ENCODE data around the gene KCNK18.
A peak's percentile ranks its signal among the peaks of the same experiment; 100 is the strongest.

DNA sequence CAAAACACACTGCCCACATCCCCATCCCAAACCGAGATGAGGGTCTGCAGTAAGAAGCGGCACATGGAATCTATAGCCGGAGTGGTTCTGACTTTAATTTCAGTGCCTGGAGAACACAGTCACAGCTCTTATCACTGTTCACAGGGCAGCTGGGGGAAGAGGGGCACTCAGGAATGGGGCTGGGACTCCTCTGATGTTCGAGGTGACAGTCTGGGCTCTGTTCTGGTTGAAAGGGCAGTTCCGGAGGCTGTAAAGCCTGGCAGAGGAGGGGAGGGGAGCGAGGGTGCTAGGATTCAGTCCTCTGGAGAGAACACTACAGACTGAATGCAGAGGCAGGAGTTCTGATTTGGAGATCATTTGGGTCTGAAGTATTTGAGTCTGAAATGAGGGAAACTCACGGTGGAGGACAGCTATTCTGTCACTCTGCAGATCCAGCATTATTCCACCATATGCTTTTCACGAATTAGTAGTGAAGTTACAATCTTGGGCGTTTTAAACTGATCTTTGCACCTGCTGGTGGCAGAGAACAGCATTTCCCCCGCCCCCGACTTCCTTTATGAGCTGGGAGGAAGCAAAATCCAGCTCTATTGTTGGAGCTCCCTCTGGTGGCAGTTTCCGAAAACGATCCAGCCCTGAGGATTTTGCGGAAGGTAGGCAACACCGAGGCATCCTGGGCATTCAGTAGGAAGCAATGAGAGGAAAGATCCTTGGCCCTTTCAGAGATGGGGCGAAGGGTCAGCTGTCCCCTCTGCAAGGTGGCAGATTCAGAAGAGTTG lies 22.7 kb upstream of the KCNK18 start:
- TF ChIP-seq, protein P1, sequence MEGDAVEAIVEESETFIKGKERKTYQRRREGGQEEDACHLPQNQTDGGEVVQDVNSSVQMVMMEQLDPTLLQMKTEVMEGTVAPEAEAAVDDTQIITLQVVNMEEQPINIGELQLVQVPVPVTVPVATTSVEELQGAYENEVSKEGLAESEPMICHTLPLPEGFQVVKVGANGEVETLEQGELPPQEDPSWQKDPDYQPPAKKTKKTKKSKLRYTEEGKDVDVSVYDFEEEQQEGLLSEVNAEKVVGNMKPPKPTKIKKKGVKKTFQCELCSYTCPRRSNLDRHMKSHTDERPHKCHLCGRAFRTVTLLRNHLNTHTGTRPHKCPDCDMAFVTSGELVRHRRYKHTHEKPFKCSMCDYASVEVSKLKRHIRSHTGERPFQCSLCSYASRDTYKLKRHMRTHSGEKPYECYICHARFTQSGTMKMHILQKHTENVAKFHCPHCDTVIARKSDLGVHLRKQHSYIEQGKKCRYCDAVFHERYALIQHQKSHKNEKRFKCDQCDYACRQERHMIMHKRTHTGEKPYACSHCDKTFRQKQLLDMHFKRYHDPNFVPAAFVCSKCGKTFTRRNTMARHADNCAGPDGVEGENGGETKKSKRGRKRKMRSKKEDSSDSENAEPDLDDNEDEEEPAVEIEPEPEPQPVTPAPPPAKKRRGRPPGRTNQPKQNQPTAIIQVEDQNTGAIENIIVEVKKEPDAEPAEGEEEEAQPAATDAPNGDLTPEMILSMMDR (conservative IDR thresholded peaks at IDR 0.05; ENCODE audit: low read depth in 2 of 2) = peak; percentile 93 to 94
- TF ChIP-seq EZH2 (IDR thresholded peaks at IDR 0.05; ENCODE audit: low read depth, unreplicated experiment) (no peak), POLR2AphosphoS5 (IDR thresholded peaks at IDR 0.05; ENCODE audit: low read depth) (no peak), EZH2phosphoT487 (IDR thresholded peaks at IDR 0.05; ENCODE audit: unreplicated experiment) (no peak), JUNB (IDR thresholded peaks at IDR 0.05; ENCODE audit: unreplicated experiment) (no peak)
- TF ChIP-seq, protein P2, sequence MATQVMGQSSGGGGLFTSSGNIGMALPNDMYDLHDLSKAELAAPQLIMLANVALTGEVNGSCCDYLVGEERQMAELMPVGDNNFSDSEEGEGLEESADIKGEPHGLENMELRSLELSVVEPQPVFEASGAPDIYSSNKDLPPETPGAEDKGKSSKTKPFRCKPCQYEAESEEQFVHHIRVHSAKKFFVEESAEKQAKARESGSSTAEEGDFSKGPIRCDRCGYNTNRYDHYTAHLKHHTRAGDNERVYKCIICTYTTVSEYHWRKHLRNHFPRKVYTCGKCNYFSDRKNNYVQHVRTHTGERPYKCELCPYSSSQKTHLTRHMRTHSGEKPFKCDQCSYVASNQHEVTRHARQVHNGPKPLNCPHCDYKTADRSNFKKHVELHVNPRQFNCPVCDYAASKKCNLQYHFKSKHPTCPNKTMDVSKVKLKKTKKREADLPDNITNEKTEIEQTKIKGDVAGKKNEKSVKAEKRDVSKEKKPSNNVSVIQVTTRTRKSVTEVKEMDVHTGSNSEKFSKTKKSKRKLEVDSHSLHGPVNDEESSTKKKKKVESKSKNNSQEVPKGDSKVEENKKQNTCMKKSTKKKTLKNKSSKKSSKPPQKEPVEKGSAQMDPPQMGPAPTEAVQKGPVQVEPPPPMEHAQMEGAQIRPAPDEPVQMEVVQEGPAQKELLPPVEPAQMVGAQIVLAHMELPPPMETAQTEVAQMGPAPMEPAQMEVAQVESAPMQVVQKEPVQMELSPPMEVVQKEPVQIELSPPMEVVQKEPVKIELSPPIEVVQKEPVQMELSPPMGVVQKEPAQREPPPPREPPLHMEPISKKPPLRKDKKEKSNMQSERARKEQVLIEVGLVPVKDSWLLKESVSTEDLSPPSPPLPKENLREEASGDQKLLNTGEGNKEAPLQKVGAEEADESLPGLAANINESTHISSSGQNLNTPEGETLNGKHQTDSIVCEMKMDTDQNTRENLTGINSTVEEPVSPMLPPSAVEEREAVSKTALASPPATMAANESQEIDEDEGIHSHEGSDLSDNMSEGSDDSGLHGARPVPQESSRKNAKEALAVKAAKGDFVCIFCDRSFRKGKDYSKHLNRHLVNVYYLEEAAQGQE (IDR thresholded peaks at IDR 0.05; ENCODE audit: unreplicated experiment) = no peak
- TF ChIP-seq, protein P3, sequence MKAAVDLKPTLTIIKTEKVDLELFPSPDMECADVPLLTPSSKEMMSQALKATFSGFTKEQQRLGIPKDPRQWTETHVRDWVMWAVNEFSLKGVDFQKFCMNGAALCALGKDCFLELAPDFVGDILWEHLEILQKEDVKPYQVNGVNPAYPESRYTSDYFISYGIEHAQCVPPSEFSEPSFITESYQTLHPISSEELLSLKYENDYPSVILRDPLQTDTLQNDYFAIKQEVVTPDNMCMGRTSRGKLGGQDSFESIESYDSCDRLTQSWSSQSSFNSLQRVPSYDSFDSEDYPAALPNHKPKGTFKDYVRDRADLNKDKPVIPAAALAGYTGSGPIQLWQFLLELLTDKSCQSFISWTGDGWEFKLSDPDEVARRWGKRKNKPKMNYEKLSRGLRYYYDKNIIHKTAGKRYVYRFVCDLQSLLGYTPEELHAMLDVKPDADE (IDR thresholded peaks at IDR 0.05) = no peak
